ENCODE data around the gene COL23A1.

The COL23A1 gene

DNA sequence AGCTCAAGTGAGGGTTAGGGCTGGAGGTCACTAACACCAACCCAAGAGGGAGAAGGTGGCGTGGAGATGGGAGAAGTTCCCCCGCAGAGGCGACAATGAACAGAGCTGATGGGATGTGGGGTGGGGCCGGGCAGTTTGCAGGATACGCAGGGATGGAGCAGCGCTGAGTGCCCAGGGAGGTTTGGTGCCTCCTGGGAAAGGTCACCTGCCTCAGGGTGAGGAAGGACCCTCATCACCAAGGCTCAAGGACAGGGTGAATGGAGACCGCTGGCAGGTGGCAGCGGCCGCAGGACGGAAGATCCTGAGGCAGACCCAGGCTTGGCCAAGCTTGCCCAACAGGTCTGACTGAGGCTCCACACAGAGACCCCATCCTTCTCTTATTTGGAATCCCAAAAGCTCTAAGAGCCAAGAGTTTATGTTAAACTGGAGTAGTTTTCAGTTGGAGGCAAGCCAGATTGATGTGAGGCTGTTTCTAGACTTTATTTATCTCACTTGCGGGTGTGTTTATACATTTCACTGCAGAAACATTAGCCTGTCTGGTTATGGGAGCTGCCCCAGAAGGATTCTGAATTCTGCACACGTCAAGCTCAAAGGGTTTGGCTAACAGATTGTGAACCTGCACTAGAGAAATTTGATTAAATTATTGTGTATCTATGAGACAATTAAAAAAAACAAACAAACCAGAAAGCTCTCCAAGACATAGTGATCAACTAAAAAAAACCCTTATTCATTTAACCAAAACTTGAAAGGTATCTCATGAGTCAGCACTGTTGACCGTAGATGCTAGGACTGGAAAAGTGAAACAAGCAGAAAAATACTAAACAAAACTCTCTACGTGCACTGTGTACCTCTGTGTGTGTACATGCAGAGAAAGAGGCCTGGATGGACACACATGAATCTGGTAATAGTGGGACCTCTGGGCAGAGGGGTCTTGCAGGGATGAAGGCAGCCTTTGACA lies 211.4 kb downstream of the COL23A1 start:
- no peak for DNase-seq (ENCODE audit: low read depth)
- H3K4me3 ChIP-seq (replicated peaks; ENCODE audit: low read depth, low read length), result no peak overlapping the region
- TF ChIP-seq CTCF (IDR thresholded peaks at IDR 0.05; ENCODE audit: low read length, missing control alignments), result no peak

DNA sequence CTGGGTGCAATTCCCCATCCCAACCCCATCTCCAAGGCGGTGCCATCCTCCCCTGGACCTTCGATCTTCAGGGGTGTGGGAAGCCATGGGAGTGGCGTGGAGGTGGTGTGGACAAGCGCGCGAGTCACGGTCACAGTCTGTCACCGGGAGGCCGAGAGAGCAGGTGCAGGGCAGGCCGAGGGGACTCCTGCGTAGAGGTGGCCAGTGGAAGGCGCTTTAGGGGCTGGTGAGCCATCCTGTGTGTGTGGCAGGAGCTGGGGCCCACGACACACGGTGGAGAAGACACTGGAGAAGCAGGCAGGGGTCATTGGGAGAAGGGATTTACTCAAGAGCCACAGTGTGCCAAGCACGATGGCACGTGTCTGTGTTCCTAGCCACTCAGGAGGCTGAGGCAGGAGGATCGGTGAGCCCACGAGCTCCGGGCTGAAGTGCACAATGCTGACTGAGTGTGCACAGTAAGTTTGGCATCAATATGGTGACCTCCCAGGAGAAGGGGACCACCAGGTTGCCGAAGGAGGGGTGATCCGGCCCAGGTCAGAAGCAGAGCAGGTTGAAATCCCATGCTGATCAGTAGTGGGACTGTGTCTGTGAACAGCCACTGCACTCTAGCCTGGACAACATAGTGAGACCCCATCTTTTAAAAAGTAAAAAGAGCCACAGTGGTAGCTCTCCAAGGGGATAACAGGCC lies 212.5 kb downstream of the COL23A1 start:
- H3K4me3 ChIP-seq (replicated peaks; ENCODE audit: low read depth, low read length), result no peak overlapping the region
- no peak for TF ChIP-seq CTCF (IDR thresholded peaks at IDR 0.05; ENCODE audit: low read length, missing control alignments)
- DNase-seq (ENCODE audit: low read depth), result no peak

GRCh38 chr5:178376921-178377582 lies 213.1 kb downstream of the COL23A1 start:
- no peak overlapping the region for H3K4me3 ChIP-seq (replicated peaks; ENCODE audit: low read depth, low read length)
- no peak for DNase-seq (ENCODE audit: low read depth)
- TF ChIP-seq CTCF (IDR thresholded peaks at IDR 0.05; ENCODE audit: low read length, missing control alignments), result no peak

DNA sequence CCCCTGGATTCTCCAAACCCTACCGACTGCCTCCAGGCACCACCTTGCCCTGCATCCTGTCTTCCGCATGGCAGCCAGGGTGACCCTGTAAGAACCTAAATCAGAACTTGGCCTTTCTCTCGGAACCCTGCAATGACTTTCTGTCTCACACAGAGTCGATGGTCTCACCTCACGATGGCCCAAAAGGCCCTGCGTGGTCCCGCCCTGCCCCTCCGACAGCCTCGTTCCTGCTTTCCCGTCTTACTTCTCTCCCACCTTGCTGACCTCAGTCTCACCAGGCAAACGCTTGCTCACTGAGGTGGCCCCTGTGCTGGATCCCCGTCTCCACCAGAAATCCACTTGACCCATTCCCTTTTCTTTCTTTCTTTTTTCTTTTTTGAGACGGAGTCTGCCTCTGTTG lies 214.8 kb downstream of the COL23A1 start:
- no peak for TF ChIP-seq CTCF (IDR thresholded peaks at IDR 0.05; ENCODE audit: low read length, missing control alignments)
- no peak overlapping the region for H3K4me3 ChIP-seq (replicated peaks; ENCODE audit: low read depth, low read length)
- DNase-seq (ENCODE audit: low read depth), result no peak

DNA sequence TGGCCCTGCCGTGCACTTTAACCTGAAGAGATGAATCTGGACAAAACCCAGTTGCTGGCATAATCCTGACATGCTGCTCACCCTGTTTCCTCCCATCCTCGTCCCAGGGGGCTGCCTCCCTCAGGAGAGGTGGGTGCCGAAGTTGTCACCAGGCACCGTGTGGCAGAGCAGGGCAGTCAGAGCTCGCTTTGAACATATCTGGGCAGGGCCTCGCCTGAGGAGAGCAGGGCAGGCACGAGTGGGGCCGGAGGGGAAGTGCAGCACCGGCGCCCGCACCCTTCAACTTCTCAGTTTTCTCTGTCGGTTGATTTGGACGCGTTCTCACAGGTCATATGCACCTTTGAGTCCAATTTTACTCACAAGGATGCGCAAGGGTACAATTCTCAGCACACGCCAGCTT lies 216.5 kb downstream of the COL23A1 start:
- TF ChIP-seq CTCF (IDR thresholded peaks at IDR 0.05; ENCODE audit: low read length, missing control alignments), result no peak
- no peak for DNase-seq (ENCODE audit: low read depth)
- H3K4me3 ChIP-seq (replicated peaks; ENCODE audit: low read depth, low read length), result no peak overlapping the region

GRCh38 chr5:178372142-178372571 lies 218.0 kb downstream of the COL23A1 start:
- TF ChIP-seq CTCF (IDR thresholded peaks at IDR 0.05; ENCODE audit: low read length, missing control alignments), result no peak
- H3K4me3 ChIP-seq (replicated peaks; ENCODE audit: low read depth, low read length), result no peak overlapping the region
- DNase-seq (ENCODE audit: low read depth), result no peak

Measured in fibroblast of pulmonary artery (primary cell).